Measurements from ENCODE around the gene KLF11. TPM values are rescaled to one million over a fixed set of nuclear protein-coding genes. Genes with fewer than 3 reads are reported as not detected.

KLF11 gene
- total RNA-seq, 3 donors from 2014 or later (not counting 1 experiment from before 2014, with no cell fraction given) = 47.3 to 85.8 (median 49.3) TPM

GRCh38 chr2:10019174-10019573 lies 24.2 kb upstream of the KLF11 start:
- Histone ChIP-seq H3K4me1 (ENCODE audit: control insufficient read depth, insufficient read depth, low read length) (no peaks in the 10 kb centered on the region), H3K9me3 (ENCODE audit: control insufficient read depth, insufficient read depth, low read length) (no peaks in the 10 kb centered on the region), H3K4me3 (ENCODE audit: low read length) (no peak overlapping the region), H3K36me3 (ENCODE audit: control insufficient read depth, insufficient read depth, low read length) (no peaks in the 10 kb centered on the region), H3K27me3 (ENCODE audit: control insufficient read depth, insufficient read depth, low read length) (no peaks in the 10 kb centered on the region), H3K27ac (ENCODE audit: low read length) (no peak overlapping the region)
- 83% methylated on average over 8 of the region's 8 CpGs for WGBS (ENCODE audit: insufficient coverage)
- intact Hi-C loops (cut with micrococcal nuclease) = no loop called here
- Mint-ChIP-seq H3K27ac (no peak overlapping the region), H3K36me3 (no peaks in the 10 kb centered on the region), H3K27me3 (ENCODE audit: low read depth in 2 of 2) (no peaks in the 10 kb centered on the region), H3K9me3 (no peaks in the 10 kb centered on the region), H3K4me1 (peaks cover 0 to 5% of the 10 kb centered on the region in 2 donors), H3K4me3 (no peak overlapping the region)
- ATAC-seq = no peak
- no peak for DNase-seq
- no peak for TF ChIP-seq CTCF (IDR thresholded peaks at IDR 0.05)

GRCh38 chr2:10019602-10020400 lies 23.5 kb upstream of the KLF11 start:
- Histone ChIP-seq H3K27ac (ENCODE audit: low read length) (no peak overlapping the region), H3K27me3 (ENCODE audit: control insufficient read depth, insufficient read depth, low read length) (no peaks in the 10 kb centered on the region), H3K9me3 (ENCODE audit: control insufficient read depth, insufficient read depth, low read length) (no peaks in the 10 kb centered on the region), H3K4me1 (ENCODE audit: control insufficient read depth, insufficient read depth, low read length) (no peaks in the 10 kb centered on the region), H3K4me3 (ENCODE audit: low read length) (no peak overlapping the region), H3K36me3 (ENCODE audit: control insufficient read depth, insufficient read depth, low read length) (no peaks in the 10 kb centered on the region)
- WGBS (ENCODE audit: insufficient coverage) = 78% methylated on average over 26 of the region's 27 CpGs
- Mint-ChIP-seq H3K4me3 (no peak overlapping the region), H3K27ac (no peak overlapping the region), H3K36me3 (no peaks in the 10 kb centered on the region), H3K27me3 (ENCODE audit: low read depth in 2 of 2) (no peaks in the 10 kb centered on the region), H3K4me1 (peaks cover 0 to 5% of the 10 kb centered on the region in 2 donors), H3K9me3 (no peaks in the 10 kb centered on the region)
- ATAC-seq (no peak), DNase-seq (no peak)
- TF ChIP-seq CTCF (IDR thresholded peaks at IDR 0.05) = no peak
- intact Hi-C loops (cut with micrococcal nuclease) = no loop called here

DNA sequence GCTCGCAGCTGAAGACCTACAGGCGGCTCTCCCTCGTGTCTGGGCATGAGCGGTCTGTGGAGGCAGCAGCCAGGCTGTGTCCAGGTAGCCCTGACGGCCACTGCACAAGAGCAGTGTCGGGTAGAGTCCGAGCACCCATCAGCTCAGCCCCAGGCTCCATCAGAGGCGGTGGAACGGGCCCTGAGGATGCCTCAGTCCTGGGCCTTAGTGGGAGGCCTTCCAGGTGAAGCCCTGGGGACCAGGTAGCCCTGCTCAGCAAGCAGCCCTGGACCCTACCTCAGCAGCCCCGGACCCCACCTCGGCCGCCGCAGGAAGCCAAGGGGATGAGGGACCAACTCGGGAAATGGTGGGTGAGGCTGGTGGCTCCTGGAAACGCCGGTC lies 21.3 kb upstream of the KLF11 start:
- intact Hi-C loops (cut with micrococcal nuclease) = no loop called here
- Histone ChIP-seq H3K36me3 (ENCODE audit: control insufficient read depth, insufficient read depth, low read length) (no peaks in the 10 kb centered on the region), H3K4me3 (ENCODE audit: low read length) (no peak overlapping the region), H3K27me3 (ENCODE audit: control insufficient read depth, insufficient read depth, low read length) (no peaks in the 10 kb centered on the region), H3K27ac (ENCODE audit: low read length) (no peak overlapping the region), H3K9me3 (ENCODE audit: control insufficient read depth, insufficient read depth, low read length) (no peaks in the 10 kb centered on the region), H3K4me1 (ENCODE audit: control insufficient read depth, insufficient read depth, low read length) (no peaks in the 10 kb centered on the region)
- no peak for TF ChIP-seq CTCF (IDR thresholded peaks at IDR 0.05)
- no peaks in the 10 kb centered on the region for H3K9me3 Mint-ChIP-seq
- 92% methylated on average over 16 of the region's 16 CpGs for WGBS (ENCODE audit: insufficient coverage)
- no peaks in the 10 kb centered on the region for H3K27me3 Mint-ChIP-seq (ENCODE audit: low read depth in 2 of 2)
- H3K4me1 Mint-ChIP-seq = peaks cover 0 to 10% of the 10 kb centered on the region in 2 donors
- H3K36me3 Mint-ChIP-seq = no peaks in the 10 kb centered on the region
- no peak overlapping the region for H3K4me3 Mint-ChIP-seq
- no peak overlapping the region for H3K27ac Mint-ChIP-seq
- ATAC-seq (no peak), DNase-seq (no peak)

- Mint-ChIP-seq H3K27me3 (ENCODE audit: low read depth in 2 of 2) (no peaks in the 10 kb centered on the region), H3K9me3 (no peaks in the 10 kb centered on the region), H3K36me3 (no peaks in the 10 kb centered on the region), H3K4me1 (peaks cover 0 to 10% of the 10 kb centered on the region in 2 donors), H3K27ac (no peak overlapping the region), H3K4me3 (no peak overlapping the region)
- DNase-seq (no peak), ATAC-seq (no peak)
- TF ChIP-seq CTCF (IDR thresholded peaks at IDR 0.05) = no peak
- no peak overlapping the region for H3K27ac ChIP-seq (ENCODE audit: low read length)
- no peaks in the 10 kb centered on the region for H3K36me3 ChIP-seq (ENCODE audit: control insufficient read depth, insufficient read depth, low read length)
- no peaks in the 10 kb centered on the region for H3K9me3 ChIP-seq (ENCODE audit: control insufficient read depth, insufficient read depth, low read length)
- peaks cover 1% of the 10 kb centered on the region for H3K4me1 ChIP-seq (ENCODE audit: control insufficient read depth, insufficient read depth, low read length)
- H3K27me3 ChIP-seq (ENCODE audit: control insufficient read depth, insufficient read depth, low read length) = no peaks in the 10 kb centered on the region
- no peak overlapping the region for H3K4me3 ChIP-seq (ENCODE audit: low read length)
- intact Hi-C loops (cut with micrococcal nuclease) = no loop called here
- 91% methylated on average over 4 of the region's 4 CpGs for WGBS (ENCODE audit: insufficient coverage)
These were observed 20.9 kb upstream of the KLF11 start for GRCh38 chr2:10022445-10022844.
